ENCODE results near the gene GAPT. TPM values are rescaled to one million over a fixed set of nuclear protein-coding genes. Genes with fewer than 3 reads are reported as not detected.

The GAPT gene
- total and polyA plus RNA-seq, 7 donors: 0.23 to 6.3 (median 0.60) TPM

GRCh38 chr5:58477760-58478376 is 13.4 kb upstream of the GAPT start:
- WGBS, 2 donors: 16 to 43% methylated on average over 1 of the region's 1 CpG

GRCh38 chr5:58481066-58481676 is 10.1 kb upstream of the GAPT start:
- Histone ChIP-seq H3K4me3 (no peak overlapping the region), H3K36me3 (no peaks in the 10 kb centered on the region), H3K9me3 (no peaks in the 10 kb centered on the region), H3K4me1 (no peaks in the 10 kb centered on the region), H3K27ac (no peak overlapping the region), H3K27me3 (no peaks in the 10 kb centered on the region)
- intact Hi-C loops (cut with DNase I): no loop called here
- DNase-seq: no peak
- no peak for TF ChIP-seq POLR2AphosphoS5 (IDR thresholded peaks at IDR 0.05)
- no peak for TF ChIP-seq EP300 (IDR thresholded peaks at IDR 0.05)
- TF ChIP-seq CTCF (IDR thresholded peaks at IDR 0.05): no peak
- no peak for TF ChIP-seq POLR2A (IDR thresholded peaks at IDR 0.05)

More at GRCh38 chr5:58477760-58478376, 13.4 kb upstream of the GAPT start:
- Histone ChIP-seq H3K36me3 (no peaks in the 10 kb centered on the region), H3K9me3 (no peaks in the 10 kb centered on the region), H3K27me3 (no peaks in the 10 kb centered on the region), H3K4me3 (no peak overlapping the region), H3K27ac (no peak overlapping the region), H3K4me1 (no peaks in the 10 kb centered on the region)
- TF ChIP-seq POLR2AphosphoS5 (IDR thresholded peaks at IDR 0.05) (no peak), EP300 (IDR thresholded peaks at IDR 0.05) (no peak), CTCF (IDR thresholded peaks at IDR 0.05) (no peak), POLR2A (IDR thresholded peaks at IDR 0.05) (no peak)
- DNase-seq: no peak
- intact Hi-C loops (cut with DNase I): no loop called here

GRCh38 chr5:58481828-58482227 is 9.4 kb upstream of the GAPT start:
- intact Hi-C loops (cut with DNase I): no loop called here
- H3K36me3 ChIP-seq: no peaks in the 10 kb centered on the region
- 82 to 90% methylated on average over 6 of the region's 6 CpGs for WGBS, 2 donors

GRCh38 chr5:58482536-58482935 is 8.7 kb upstream of the GAPT start:
- no peak overlapping the region for H3K27ac ChIP-seq
- no peak overlapping the region for H3K4me3 ChIP-seq
- H3K36me3 ChIP-seq: no peaks in the 10 kb centered on the region
- H3K4me1 ChIP-seq: no peaks in the 10 kb centered on the region
- WGBS, 2 donors: 85 to 88% methylated on average over 1 of the region's 1 CpG
- no peaks in the 10 kb centered on the region for H3K9me3 ChIP-seq
- H3K27me3 ChIP-seq: no peaks in the 10 kb centered on the region
- no peak for DNase-seq
- TF ChIP-seq POLR2AphosphoS5 (IDR thresholded peaks at IDR 0.05) (no peak), EP300 (IDR thresholded peaks at IDR 0.05) (no peak), CTCF (IDR thresholded peaks at IDR 0.05) (no peak), POLR2A (IDR thresholded peaks at IDR 0.05) (no peak)
- intact Hi-C loops (cut with DNase I): no loop called here

More at GRCh38 chr5:58481828-58482227, 9.4 kb upstream of the GAPT start:
- no peaks in the 10 kb centered on the region for H3K27me3 ChIP-seq
- no peaks in the 10 kb centered on the region for H3K9me3 ChIP-seq
- DNase-seq: no peak
- no peaks in the 10 kb centered on the region for H3K4me1 ChIP-seq
- no peak overlapping the region for H3K4me3 ChIP-seq
- TF ChIP-seq CTCF (IDR thresholded peaks at IDR 0.05): no peak
- no peak for TF ChIP-seq EP300 (IDR thresholded peaks at IDR 0.05)
- TF ChIP-seq POLR2AphosphoS5 (IDR thresholded peaks at IDR 0.05): no peak
- TF ChIP-seq POLR2A (IDR thresholded peaks at IDR 0.05): no peak
- no peak overlapping the region for H3K27ac ChIP-seq

Data from sigmoid colon (tissue), 7 donors.